ENCODE measurements around the gene ANKMY1.
"Not testable (repeated sequence)": the region's sequence is repeated elsewhere in the genome, so short reads cannot be mapped to it uniquely, and the experiment has no call there.

ANKMY1 gene

GRCh38 chr2:240553956-240554480 is 3.8 kb downstream of the ANKMY1 start:
- DNase-seq: no peak

- no peak for DNase-seq
These were observed 6.0 kb downstream of the ANKMY1 start for GRCh38 chr2:240551811-240552210.

- DNase-seq: no peak
These were observed 6.5 kb downstream of the ANKMY1 start for GRCh38 chr2:240551288-240551687.

- DNase-seq: no peak
These were observed 17.9 kb downstream of the ANKMY1 start for GRCh38 chr2:240539906-240540305.

- DNase-seq: not testable (repeated sequence)
These were observed 18.7 kb downstream of the ANKMY1 start for GRCh38 chr2:240539101-240539500.

- no peak for DNase-seq
These were observed 19.6 kb downstream of the ANKMY1 start for GRCh38 chr2:240538031-240538780.

GRCh38 chr2:240532031-240532775 is 25.6 kb downstream of the ANKMY1 start:
- DNase-seq: no peak

- no peak for DNase-seq
These were observed 26.8 kb downstream of the ANKMY1 start for GRCh38 chr2:240531038-240531437.

- DNase-seq: no peak
These were observed 27.6 kb downstream of the ANKMY1 start for GRCh38 chr2:240530181-240530580.

- no peak for DNase-seq
These were observed 28.3 kb downstream of the ANKMY1 start for GRCh38 chr2:240529344-240529999.

GRCh38 chr2:240528406-240529040 is 29.3 kb downstream of the ANKMY1 start:
- no peak for DNase-seq

- DNase-seq: no peak
These were observed 30.5 kb downstream of the ANKMY1 start for GRCh38 chr2:240527153-240527750.

GRCh38 chr2:240526521-240526920 is 31.3 kb downstream of the ANKMY1 start:
- no peak for DNase-seq

GRCh38 chr2:240525802-240526201 is 32.0 kb downstream of the ANKMY1 start:
- no peak for DNase-seq

- DNase-seq: no peak
These were observed 32.6 kb downstream of the ANKMY1 start for GRCh38 chr2:240524963-240525718.

GRCh38 chr2:240523451-240524281 is 34.1 kb downstream of the ANKMY1 start:
- no peak for DNase-seq

- no peak for DNase-seq
These were observed 35.4 kb downstream of the ANKMY1 start for GRCh38 chr2:240522406-240522805.

- DNase-seq: not testable (repeated sequence)
These were observed 35.9 kb downstream of the ANKMY1 start for GRCh38 chr2:240521885-240522284.

GRCh38 chr2:240520974-240521350 is 36.8 kb downstream of the ANKMY1 start:
- no peak for DNase-seq

GRCh38 chr2:240520130-240520973 is 37.4 kb downstream of the ANKMY1 start:
- DNase-seq: no peak
